Dendritic cell treated with granulocyte-macrophage colony-stimulating factor and Interleukin-4, amounts not matched to agents 40 ng/mL and 50 ng/mL, for 4 days (primary cell): Measurements from ENCODE around the gene KRTAP15-1.

ENCODE experiments used
- H3K27ac Mint-ChIP-seq: one replicate; pipeline ENCODE4 v1.8.0; 2022; ENCODE audit warnings: mild to moderate bottlenecking, mixed read lengths
- H3K27me3 Mint-ChIP-seq: one replicate; pipeline ENCODE4 v1.8.0; 2022; ENCODE audit warnings: mild to moderate bottlenecking, mixed read lengths
- H3K36me3 Mint-ChIP-seq: one replicate; pipeline ENCODE4 v1.8.0; 2022; ENCODE audit warnings: low read depth, mixed read lengths
- H3K4me1 Mint-ChIP-seq: one replicate; pipeline ENCODE4 v1.8.0; 2022; ENCODE audit warnings: low read depth, mixed read lengths
- H3K4me3 Mint-ChIP-seq: one replicate; pipeline ENCODE4 v1.8.0; 2022; ENCODE audit warnings: mild to moderate bottlenecking, moderate library complexity, mixed read lengths
- H3K9me3 Mint-ChIP-seq: one replicate; pipeline ENCODE4 v1.8.0; 2022; ENCODE audit warnings: mixed read lengths
- intact Hi-C: fragments of 100-400 bp; cut with micrococcal nuclease; formaldehyde crosslinking; loops from one replicate; pipeline ENCODE4 v1.15.0; 2022

The KRTAP15-1 gene

GRCh38 chr21:30463713-30464112 lies 23.6 kb downstream of the KRTAP15-1 start:
- Mint-ChIP-seq H3K27me3 (no peaks in the 10 kb centered on the region), H3K36me3 (no peaks in the 10 kb centered on the region), H3K9me3 (no peaks in the 10 kb centered on the region), H3K4me1 (no peaks in the 10 kb centered on the region), H3K4me3 (no peak overlapping the region), H3K27ac (no peak overlapping the region)
- intact Hi-C loops = no loop called here

DNA sequence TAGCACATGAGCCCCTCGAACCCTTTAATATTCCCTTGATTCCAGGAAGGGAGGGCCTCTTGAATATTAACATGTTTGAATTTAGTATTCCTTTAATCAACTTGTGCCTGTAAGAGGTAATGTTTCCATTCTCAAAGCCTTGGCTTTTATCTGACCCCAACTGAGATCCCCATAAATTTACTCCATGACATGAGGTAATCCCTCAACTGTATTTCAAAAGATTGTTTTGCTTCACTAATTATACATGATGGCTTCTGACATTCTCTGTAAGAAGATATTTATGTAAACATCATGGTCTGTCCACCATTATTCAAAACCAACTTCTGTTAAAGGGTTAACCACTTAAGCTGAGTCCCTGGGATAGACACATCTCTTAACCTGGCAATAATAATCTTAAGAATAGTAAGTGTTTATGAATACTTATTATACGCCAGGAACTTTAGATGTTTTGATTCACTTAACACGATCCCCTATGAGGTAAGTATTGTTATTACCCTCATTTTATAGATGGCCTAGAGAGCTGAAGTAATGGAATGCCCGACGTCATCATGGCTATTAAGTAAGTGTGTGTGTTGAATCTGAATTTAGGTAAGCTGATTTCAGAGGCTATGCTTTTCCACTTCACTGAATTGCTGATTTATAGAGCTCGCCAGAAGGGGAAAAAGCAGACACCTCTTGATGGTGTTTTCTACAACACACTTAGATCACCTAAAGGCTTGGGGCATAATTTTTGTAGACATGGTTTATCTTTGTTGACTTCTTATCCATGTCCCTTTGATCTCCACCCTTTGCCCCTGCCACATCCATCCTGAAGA lies 29.0 kb downstream of the KRTAP15-1 start:
- intact Hi-C loops = no loop called here
- Mint-ChIP-seq H3K27ac (no peak overlapping the region), H3K4me1 (no peaks in the 10 kb centered on the region), H3K4me3 (no peak overlapping the region), H3K27me3 (no peaks in the 10 kb centered on the region), H3K36me3 (no peaks in the 10 kb centered on the region), H3K9me3 (peaks cover 19% of the 10 kb centered on the region)

DNA sequence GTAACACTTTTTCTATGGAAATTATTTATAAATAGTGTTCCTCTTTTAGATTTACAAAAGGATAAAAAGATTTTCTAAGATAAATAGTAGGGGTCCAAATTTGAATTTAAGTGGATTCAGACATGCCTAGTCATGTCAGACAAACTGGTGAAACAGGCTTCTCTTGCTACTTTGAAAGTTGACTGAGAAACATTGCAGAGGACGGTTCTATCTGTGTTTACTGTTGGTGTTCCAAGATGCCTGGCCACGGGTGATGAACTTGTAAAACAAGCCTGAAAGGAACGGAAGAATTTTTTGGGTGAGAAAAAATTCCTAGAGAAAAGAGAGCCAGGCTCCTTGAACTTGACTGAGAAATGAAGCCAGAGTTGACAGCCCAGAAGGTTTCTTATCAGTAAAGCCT lies 37.9 kb downstream of the KRTAP15-1 start:
- Mint-ChIP-seq H3K27ac (no peak overlapping the region), H3K4me1 (no peaks in the 10 kb centered on the region), H3K4me3 (no peak overlapping the region), H3K9me3 (peaks cover 3% of the 10 kb centered on the region), H3K27me3 (no peaks in the 10 kb centered on the region), H3K36me3 (no peaks in the 10 kb centered on the region)
- intact Hi-C loops = no loop called here

- Mint-ChIP-seq H3K9me3 (no peaks in the 10 kb centered on the region), H3K4me3 (no peak overlapping the region), H3K27me3 (no peaks in the 10 kb centered on the region), H3K36me3 (no peaks in the 10 kb centered on the region), H3K4me1 (no peaks in the 10 kb centered on the region), H3K27ac (no peak overlapping the region)
- intact Hi-C loops = no loop called here
Observed at GRCh38 chr21:30479259-30479658, 39.2 kb downstream of the KRTAP15-1 start.

GRCh38 chr21:30480145-30480544 lies 40.1 kb downstream of the KRTAP15-1 start, which contains the start of gene KRTAP19-1:
KRTAP19-1 (minus strand) TSS chr21:30480367; CDS start chr21:30480317, 50 bp downstream.
- Mint-ChIP-seq H3K27me3 (no peaks in the 10 kb centered on the region), H3K36me3 (no peaks in the 10 kb centered on the region), H3K4me1 (no peaks in the 10 kb centered on the region), H3K4me3 (no peak within 1 kb of the TSS), H3K27ac (no peak within 1 kb of the TSS), H3K9me3 (no peaks in the 10 kb centered on the region)
- intact Hi-C loops = no loop called here

- H3K27ac Mint-ChIP-seq = no peak overlapping the region
- no peaks in the 10 kb centered on the region for H3K36me3 Mint-ChIP-seq
- H3K27me3 Mint-ChIP-seq = no peaks in the 10 kb centered on the region
- H3K9me3 Mint-ChIP-seq = peaks cover 10% of the 10 kb centered on the region
- no peak overlapping the region for H3K4me3 Mint-ChIP-seq
- H3K4me1 Mint-ChIP-seq = no peaks in the 10 kb centered on the region
- intact Hi-C loops = no loop called here
Observed at GRCh38 chr21:30482130-30482529, 42.1 kb downstream of the KRTAP15-1 start.

DNA sequence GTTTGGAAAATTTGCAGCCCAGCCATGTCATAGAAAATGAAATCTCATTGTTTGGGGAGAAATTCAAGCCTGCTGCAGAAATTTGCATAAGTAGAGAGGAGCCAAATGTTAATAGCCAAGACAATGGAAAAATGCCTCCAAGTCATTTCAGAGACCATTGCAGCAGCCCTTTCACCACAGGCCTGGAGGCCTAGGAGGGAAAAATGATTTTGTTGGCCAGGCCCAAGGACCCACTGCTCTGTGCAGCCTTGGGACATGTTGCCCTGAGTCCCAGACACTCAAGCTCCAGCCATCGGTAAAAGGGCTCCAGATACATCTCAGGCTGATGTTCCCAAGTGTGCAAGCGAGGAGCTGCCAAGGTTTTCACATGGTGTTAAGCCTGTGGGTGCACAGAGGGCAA lies 46.1 kb downstream of the KRTAP15-1 start:
- H3K9me3 Mint-ChIP-seq = peaks cover 10% of the 10 kb centered on the region
- no peak overlapping the region for H3K4me3 Mint-ChIP-seq
- H3K4me1 Mint-ChIP-seq = no peaks in the 10 kb centered on the region
- no peak overlapping the region for H3K27ac Mint-ChIP-seq
- H3K27me3 Mint-ChIP-seq = no peaks in the 10 kb centered on the region
- H3K36me3 Mint-ChIP-seq = no peaks in the 10 kb centered on the region
- intact Hi-C loops = no loop called here

- Mint-ChIP-seq H3K27ac (no peak within 1 kb of the TSS), H3K9me3 (peaks cover 10% of the 10 kb centered on the region), H3K4me3 (no peak within 1 kb of the TSS), H3K27me3 (no peaks in the 10 kb centered on the region), H3K4me1 (no peaks in the 10 kb centered on the region), H3K36me3 (no peaks in the 10 kb centered on the region)
- intact Hi-C loops = no loop called here
Observed at GRCh38 chr21:30487336-30487735, 47.3 kb downstream of the KRTAP15-1 start, which contains the start of gene KRTAP19-2. KRTAP19-2 (minus strand) TSS chr21:30487436; CDS start chr21:30487348, 88 bp downstream.
